Colonic mucosa (tissue), 4 donors: Measurements from ENCODE around the gene FAM219A. TPM values are rescaled to one million over a fixed set of nuclear protein-coding genes. Genes with fewer than 3 reads are reported as not detected.

Experiments used
- DNase-seq: peaks from one replicate; pipeline ENCODE4 v3.0.0-alpha.2; 2020
- H3K27ac ChIP-seq: fragments of 200-600 bp; one replicate; pipeline ENCODE4 v1.8.0; 2021
- H3K27me3 ChIP-seq: fragments of 200-600 bp; one replicate; pipeline ENCODE4 v1.8.0; 2021
- H3K36me3 ChIP-seq: fragments of 200-600 bp; one replicate; pipeline ENCODE4 v1.8.0; 2021
- H3K4me1 ChIP-seq: fragments of 200-600 bp; one replicate; pipeline ENCODE4 v1.8.0; 2021; ENCODE audit warnings: mild to moderate bottlenecking
- H3K4me3 ChIP-seq: fragments of 200-600 bp; one replicate; pipeline ENCODE4 v1.8.0; 2021
- H3K9ac ChIP-seq, 2 donors: one replicate each; pipeline ENCODE4 v1.7.0; 2013; ENCODE audit warnings: control low read depth in 2 of 2, low read depth in 2 of 2, low read length in 2 of 2
- H3K9me3 ChIP-seq: fragments of 200-600 bp; one replicate; pipeline ENCODE4 v1.8.0; 2021
- intact Hi-C: fragments of 100-400 bp; cut with DNase I; formaldehyde crosslinking; loops from one replicate; pipeline ENCODE4 v1.14.1; 2022
- total RNA-seq, 2 donors: library from RNA; stranded (reverse); fragmentation: NEBNext Ultra II Directional in 1 of 2; extraction: Animal tissue kit (Norgen Biotek cat#: 25700) in 1 of 2; gene quantifications; one replicate each; pipeline ENCODE4 v1.2.1, GENCODE V29; 2021
- TF ChIP-seq, protein P1 (sequence below): fragments of 200-600 bp; IDR thresholded peaks from one replicate; pipeline ENCODE4 v1.8.0; 2022; ENCODE audit warnings: antibody characterized with exemption, mild to moderate bottlenecking
- donor health status: healthy.
- donor health status: DM: no; HTN: no; CAD: no.
- donor health status: DM: no; HTN: no; CAD: no.

FAM219A gene
- total RNA-seq, 2 donors from 2014 or later = 6.3 to 7.5 TPM

GRCh38 chr9:34464571-34464970, 6.2 kb upstream of the FAM219A start:
- intact Hi-C loops = no loop called here
- no peak for DNase-seq
- H3K4me3 ChIP-seq = no peak overlapping the region

GRCh38 chr9:34463901-34464232, 5.5 kb upstream of the FAM219A start:
- Histone ChIP-seq H3K36me3 (no peaks in the 10 kb centered on the region), H3K4me1 (no peaks in the 10 kb centered on the region), H3K4me3 (no peak overlapping the region), H3K27ac (no peak overlapping the region), H3K9ac (no peak overlapping the region), H3K27me3 (no peaks in the 10 kb centered on the region), H3K9me3 (no peaks in the 10 kb centered on the region)
- no peak for DNase-seq
- intact Hi-C loops = no loop called here
- TF ChIP-seq, protein P1, sequence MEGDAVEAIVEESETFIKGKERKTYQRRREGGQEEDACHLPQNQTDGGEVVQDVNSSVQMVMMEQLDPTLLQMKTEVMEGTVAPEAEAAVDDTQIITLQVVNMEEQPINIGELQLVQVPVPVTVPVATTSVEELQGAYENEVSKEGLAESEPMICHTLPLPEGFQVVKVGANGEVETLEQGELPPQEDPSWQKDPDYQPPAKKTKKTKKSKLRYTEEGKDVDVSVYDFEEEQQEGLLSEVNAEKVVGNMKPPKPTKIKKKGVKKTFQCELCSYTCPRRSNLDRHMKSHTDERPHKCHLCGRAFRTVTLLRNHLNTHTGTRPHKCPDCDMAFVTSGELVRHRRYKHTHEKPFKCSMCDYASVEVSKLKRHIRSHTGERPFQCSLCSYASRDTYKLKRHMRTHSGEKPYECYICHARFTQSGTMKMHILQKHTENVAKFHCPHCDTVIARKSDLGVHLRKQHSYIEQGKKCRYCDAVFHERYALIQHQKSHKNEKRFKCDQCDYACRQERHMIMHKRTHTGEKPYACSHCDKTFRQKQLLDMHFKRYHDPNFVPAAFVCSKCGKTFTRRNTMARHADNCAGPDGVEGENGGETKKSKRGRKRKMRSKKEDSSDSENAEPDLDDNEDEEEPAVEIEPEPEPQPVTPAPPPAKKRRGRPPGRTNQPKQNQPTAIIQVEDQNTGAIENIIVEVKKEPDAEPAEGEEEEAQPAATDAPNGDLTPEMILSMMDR = no peak

More at GRCh38 chr9:34464571-34464970, 6.2 kb upstream of the FAM219A start:
- no peaks in the 10 kb centered on the region for H3K9me3 ChIP-seq
- H3K36me3 ChIP-seq = no peaks in the 10 kb centered on the region
- no peak overlapping the region for H3K27ac ChIP-seq
- H3K9ac ChIP-seq = no peak overlapping the region
- TF ChIP-seq, protein P1 = no peak
- no peaks in the 10 kb centered on the region for H3K4me1 ChIP-seq
- no peaks in the 10 kb centered on the region for H3K27me3 ChIP-seq

GRCh38 chr9:34463098-34463900, 4.9 kb upstream of the FAM219A start:
- no peaks in the 10 kb centered on the region for H3K4me1 ChIP-seq
- H3K27ac ChIP-seq = no peak overlapping the region
- no peak overlapping the region for H3K4me3 ChIP-seq
- H3K27me3 ChIP-seq = no peaks in the 10 kb centered on the region
- H3K36me3 ChIP-seq = no peaks in the 10 kb centered on the region
- no peaks in the 10 kb centered on the region for H3K9me3 ChIP-seq
- no peak for DNase-seq
- intact Hi-C loops = no loop called here
- H3K9ac ChIP-seq = no peak overlapping the region
- TF ChIP-seq, protein P1 = no peak

GRCh38 chr9:34459941-34460340, 1.6 kb upstream of the FAM219A start:
- Histone ChIP-seq H3K4me3 (no peak overlapping the region), H3K36me3 (no peaks in the 10 kb centered on the region), H3K27ac (no peak overlapping the region), H3K9me3 (no peaks in the 10 kb centered on the region), H3K4me1 (no peaks in the 10 kb centered on the region), H3K27me3 (no peaks in the 10 kb centered on the region), H3K9ac (no peak overlapping the region)
- intact Hi-C loops = no loop called here
- DNase-seq = no peak
- TF ChIP-seq, protein P1 = no peak

DNA sequence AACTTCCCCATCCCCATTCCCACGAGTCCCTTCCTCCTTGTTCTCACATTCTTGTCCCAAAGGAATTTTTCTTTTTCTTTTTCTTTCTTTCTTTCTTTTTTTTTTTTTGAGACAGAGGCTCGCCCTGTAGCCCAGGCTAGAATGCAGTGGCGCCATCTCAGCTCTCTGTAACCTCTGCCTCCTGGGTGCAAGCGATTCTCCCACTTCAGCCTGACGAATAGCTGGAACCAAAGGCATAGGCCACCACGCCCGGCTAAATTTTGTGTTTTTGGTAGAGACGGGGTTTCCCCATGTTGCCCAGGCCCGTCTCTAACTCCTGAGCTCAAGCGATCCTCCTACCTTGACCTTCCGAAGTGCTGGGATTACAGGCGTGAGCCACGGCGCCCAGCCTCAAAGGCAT, 986 bp upstream of the FAM219A start:
- Histone ChIP-seq H3K27me3 (no peaks in the 10 kb centered on the region), H3K9me3 (no peaks in the 10 kb centered on the region), H3K4me1 (no peaks in the 10 kb centered on the region), H3K36me3 (no peaks in the 10 kb centered on the region), H3K9ac (no peak overlapping the region), H3K4me3 (no peak overlapping the region), H3K27ac (no peak overlapping the region)
- intact Hi-C loops = no loop called here
- no peak for DNase-seq
- TF ChIP-seq, protein P1 = no peak
